NT2/D1 (cell line): ENCODE measurements around the gene PITHD1.

Experiments
- DNase-seq: peaks from one replicate; pipeline ENCODE4 v3.0.0-alpha.2; 2011; ENCODE audit warnings: low read depth, low spot score
- H3K27me3 ChIP-seq: 2 replicates; pipeline ENCODE4 v1.6.0; 2011; ENCODE audit warnings: mild to moderate bottlenecking; ENCODE audit not compliant: insufficient read length, insufficient read depth
- H3K36me3 ChIP-seq: 2 replicates; pipeline ENCODE4 v1.6.1; 2011; ENCODE audit warnings: mild to moderate bottlenecking, low read length, mixed read lengths; ENCODE audit not compliant: insufficient read depth, insufficient read length
- H3K4me1 ChIP-seq: 2 replicates; pipeline ENCODE4 v1.5.1; 2011; ENCODE audit not compliant: insufficient read depth, insufficient read length
- H3K4me3 ChIP-seq: 2 replicates; pipeline ENCODE4 v1.5.1; 2011; ENCODE audit warnings: low read depth; ENCODE audit not compliant: insufficient read length
- H3K9ac ChIP-seq: 2 replicates; pipeline ENCODE4 v1.6.0; 2011; ENCODE audit warnings: low read depth; ENCODE audit not compliant: insufficient read length
- H3K9me3 ChIP-seq: 2 replicates; pipeline ENCODE4 v1.5.1; 2011; ENCODE audit warnings: mild to moderate bottlenecking, low read length; ENCODE audit not compliant: insufficient read depth
- SUZ12 ChIP-seq: IDR thresholded peaks from 2 replicates; pipeline ENCODE4 v1.6.1; 2011; ENCODE audit not compliant: insufficient read length, insufficient read depth; ENCODE audit errors: extremely low read depth
- YY1 ChIP-seq: IDR thresholded peaks from 2 replicates; pipeline ENCODE4 v1.6.1; 2011; ENCODE audit not compliant: insufficient read length, insufficient read depth
- ZNF274 ChIP-seq: IDR thresholded peaks from 2 replicates; pipeline ENCODE4 v1.6.1; 2011; ENCODE audit warnings: mild to moderate bottlenecking, low read depth, low read length

The PITHD1 gene

GRCh38 chr1:23757812-23758211 lies 20.4 kb upstream of the PITHD1 start:
- DNase-seq, result no peak
- Histone ChIP-seq H3K9ac (no peak overlapping the region), H3K27me3 (no peaks in the 10 kb centered on the region), H3K4me3 (no peak overlapping the region), H3K4me1 (peaks cover 3% of the 10 kb centered on the region), H3K9me3 (no peaks in the 10 kb centered on the region), H3K36me3 (peaks cover 87% of the 10 kb centered on the region)
- TF ChIP-seq SUZ12 (no peak), ZNF274 (no peak), YY1 (no peak)

GRCh38 chr1:23759277-23759676 lies 18.9 kb upstream of the PITHD1 start:
- no peak overlapping the region for H3K4me3 ChIP-seq
- no peak for TF ChIP-seq YY1
- TF ChIP-seq SUZ12, result no peak
- TF ChIP-seq ZNF274, result no peak
- H3K4me1 ChIP-seq, result peaks cover 3% of the 10 kb centered on the region
- no peak for DNase-seq
- no peak overlapping the region for H3K9ac ChIP-seq
- H3K27me3 ChIP-seq, result no peaks in the 10 kb centered on the region
- H3K36me3 ChIP-seq, result peaks cover 76% of the 10 kb centered on the region
- H3K9me3 ChIP-seq, result no peaks in the 10 kb centered on the region

GRCh38 chr1:23763041-23763577 lies 15.1 kb upstream of the PITHD1 start:
- peaks cover 3% of the 10 kb centered on the region for H3K4me1 ChIP-seq
- DNase-seq, result no peak

GRCh38 chr1:23768733-23769132 lies 9.5 kb upstream of the PITHD1 start:
- peaks cover 30% of the 10 kb centered on the region for H3K36me3 ChIP-seq
- no peak overlapping the region for H3K9ac ChIP-seq
- H3K9me3 ChIP-seq, result no peaks in the 10 kb centered on the region
- TF ChIP-seq YY1 (no peak), SUZ12 (no peak), ZNF274 (no peak)
- no peak overlapping the region for H3K4me3 ChIP-seq
- no peaks in the 10 kb centered on the region for H3K4me1 ChIP-seq
- H3K27me3 ChIP-seq, result no peaks in the 10 kb centered on the region
- DNase-seq, result no peak

More at GRCh38 chr1:23763041-23763577, 15.1 kb upstream of the PITHD1 start:
- TF ChIP-seq ZNF274 (no peak), SUZ12 (no peak), YY1 (no peak)
- H3K36me3 ChIP-seq, result peaks cover 53% of the 10 kb centered on the region
- H3K9me3 ChIP-seq, result no peaks in the 10 kb centered on the region
- H3K9ac ChIP-seq, result no peak overlapping the region
- no peak overlapping the region for H3K4me3 ChIP-seq
- H3K27me3 ChIP-seq, result no peaks in the 10 kb centered on the region

GRCh38 chr1:23772049-23772853 lies 6.0 kb upstream of the PITHD1 start:
- Histone ChIP-seq H3K36me3 (peaks cover 18% of the 10 kb centered on the region), H3K4me1 (no peaks in the 10 kb centered on the region), H3K9me3 (no peaks in the 10 kb centered on the region), H3K27me3 (no peaks in the 10 kb centered on the region), H3K9ac (no peak overlapping the region), H3K4me3 (no peak overlapping the region)
- TF ChIP-seq ZNF274 (no peak), YY1 (no peak), SUZ12 (no peak)
- peak; percentile 61 for DNase-seq

DNA sequence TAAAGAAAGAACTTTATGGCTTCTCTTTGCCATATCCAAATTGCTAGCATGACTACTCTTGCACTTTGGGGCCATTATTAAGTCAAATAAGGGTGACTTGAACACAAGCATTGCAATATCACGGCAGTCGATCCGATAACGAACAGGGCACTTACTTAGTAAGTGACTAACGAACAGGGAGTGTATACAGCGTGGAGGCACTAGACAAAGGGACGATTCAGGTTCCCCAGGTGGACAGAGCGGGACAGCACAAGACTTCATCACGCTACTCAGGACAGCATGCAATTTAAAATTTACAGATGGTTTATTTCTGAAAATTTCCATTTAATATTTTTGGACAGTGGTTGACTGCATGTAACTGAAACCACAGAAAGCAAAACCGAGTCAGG lies 5.4 kb upstream of the PITHD1 start:
- DNase-seq, result no peak
- H3K4me1 ChIP-seq, result no peaks in the 10 kb centered on the region
- H3K9ac ChIP-seq, result no peak overlapping the region
- H3K4me3 ChIP-seq, result no peak overlapping the region
- no peaks in the 10 kb centered on the region for H3K9me3 ChIP-seq
- no peaks in the 10 kb centered on the region for H3K27me3 ChIP-seq
- TF ChIP-seq SUZ12, result no peak
- TF ChIP-seq ZNF274, result no peak
- no peak for TF ChIP-seq YY1
- H3K36me3 ChIP-seq, result peaks cover 18% of the 10 kb centered on the region

DNA sequence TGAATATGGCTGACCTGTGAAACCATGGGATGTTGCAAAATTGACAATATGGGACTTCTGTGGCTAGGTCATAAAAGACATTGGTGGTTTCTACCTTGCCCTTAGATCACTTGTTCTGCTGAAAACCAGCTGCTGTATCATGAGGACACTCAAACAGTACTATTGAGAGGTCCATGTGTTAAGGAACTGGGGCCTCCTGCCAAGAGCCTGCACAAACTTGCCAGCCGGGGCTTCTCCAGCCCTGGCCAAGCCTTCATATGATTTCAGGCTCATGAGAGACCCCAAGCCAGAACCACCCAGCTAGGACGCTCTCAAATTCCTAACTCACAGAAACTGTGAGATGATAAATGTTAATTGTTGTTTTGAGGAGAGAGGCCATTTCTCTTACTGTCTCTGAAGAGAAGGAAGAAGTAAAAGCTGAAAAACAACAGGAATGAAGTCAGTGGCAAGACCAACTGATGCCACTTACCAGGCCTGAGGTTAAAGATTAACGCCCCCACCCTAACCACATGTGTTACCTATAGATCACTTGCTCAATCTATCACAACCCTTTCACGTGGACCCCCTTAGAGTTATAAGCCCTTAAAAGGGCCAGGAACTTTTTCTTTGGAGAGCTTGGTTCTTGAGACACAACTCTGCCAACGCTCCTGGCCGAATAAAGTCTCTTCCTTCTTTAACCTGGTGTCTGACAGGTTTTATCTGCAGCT lies 3.9 kb upstream of the PITHD1 start:
- Histone ChIP-seq H3K36me3 (peaks cover 12% of the 10 kb centered on the region), H3K4me3 (no peak overlapping the region), H3K9me3 (no peaks in the 10 kb centered on the region), H3K27me3 (no peaks in the 10 kb centered on the region), H3K9ac (no peak overlapping the region), H3K4me1 (no peaks in the 10 kb centered on the region)
- no peak for DNase-seq
- TF ChIP-seq YY1 (no peak), SUZ12 (no peak), ZNF274 (no peak)

GRCh38 chr1:23776217-23776616 lies 2.0 kb upstream of the PITHD1 start:
- TF ChIP-seq YY1 (no peak), SUZ12 (no peak), ZNF274 (no peak)
- Histone ChIP-seq H3K36me3 (peaks cover 18% of the 10 kb centered on the region), H3K9me3 (no peaks in the 10 kb centered on the region), H3K4me3 (no peak overlapping the region), H3K4me1 (no peaks in the 10 kb centered on the region), H3K9ac (no peak overlapping the region), H3K27me3 (no peaks in the 10 kb centered on the region)
- DNase-seq, result no peak
